HG03097 (cell line): ENCODE results near the gene GLT6D1.
"Not testable (repeated sequence)": the region's sequence is repeated elsewhere in the genome, so short reads cannot be mapped to it uniquely, and the experiment has no call there.

Experiments used
- ATAC-seq: cut with Tn5 transposase; IDR thresholded peaks from one replicate; pipeline ENCODE4 v1.9.1; 2021; ENCODE audit not compliant: unreplicated experiment, low FRiP score

The GLT6D1 gene

GRCh38 chr9:135665795-135666189 lies 26.5 kb upstream of the GLT6D1 start:
- ATAC-seq = no peak

DNA sequence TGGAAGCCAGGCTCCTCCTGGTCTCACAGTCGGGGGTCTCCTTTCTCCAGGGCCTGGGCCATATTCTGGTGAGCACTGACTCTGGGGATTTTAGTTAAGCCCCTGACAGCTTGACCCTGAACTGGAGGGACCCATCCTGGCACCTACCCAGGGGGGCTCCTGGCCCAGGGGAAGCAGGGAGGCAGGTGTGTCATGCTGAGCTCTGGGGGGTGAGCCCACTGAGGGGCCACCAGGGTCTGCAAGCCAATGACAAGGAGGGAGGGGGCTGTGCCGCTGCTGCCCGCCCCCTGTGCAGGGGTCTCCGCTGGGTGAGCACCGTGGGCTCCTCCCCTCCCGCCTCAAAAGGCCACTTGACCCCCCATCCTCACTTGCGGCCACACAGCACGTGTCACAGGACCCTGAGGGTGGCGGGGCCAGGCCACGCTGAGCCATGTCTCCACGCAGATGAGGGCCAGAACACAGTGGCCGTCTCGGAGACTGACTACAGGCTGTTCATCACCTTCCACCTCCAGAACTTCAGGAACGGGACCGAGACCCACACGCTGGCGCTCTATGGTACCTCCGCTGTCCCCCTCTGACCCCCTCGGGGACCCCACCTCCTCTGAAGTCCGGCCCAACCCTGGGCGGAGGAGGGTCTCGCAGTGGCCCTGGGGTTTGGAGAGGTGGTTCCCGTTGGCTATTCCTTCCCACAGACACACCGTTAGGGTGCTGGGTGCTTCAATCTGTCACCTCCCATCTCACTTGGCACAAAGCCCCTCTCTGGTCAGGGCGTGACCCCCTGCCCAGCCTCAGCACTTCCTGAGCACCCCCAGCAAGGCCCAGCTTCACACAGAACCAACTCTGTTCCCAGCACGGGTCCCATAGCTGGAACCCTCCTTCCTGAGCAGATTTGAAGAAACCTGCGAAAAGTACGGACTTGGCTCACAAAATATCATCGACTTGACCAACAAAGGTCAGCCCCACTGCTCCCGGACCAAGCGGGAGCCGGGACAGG lies 25.8 kb upstream of the GLT6D1 start:
- ATAC-seq = no peak

DNA sequence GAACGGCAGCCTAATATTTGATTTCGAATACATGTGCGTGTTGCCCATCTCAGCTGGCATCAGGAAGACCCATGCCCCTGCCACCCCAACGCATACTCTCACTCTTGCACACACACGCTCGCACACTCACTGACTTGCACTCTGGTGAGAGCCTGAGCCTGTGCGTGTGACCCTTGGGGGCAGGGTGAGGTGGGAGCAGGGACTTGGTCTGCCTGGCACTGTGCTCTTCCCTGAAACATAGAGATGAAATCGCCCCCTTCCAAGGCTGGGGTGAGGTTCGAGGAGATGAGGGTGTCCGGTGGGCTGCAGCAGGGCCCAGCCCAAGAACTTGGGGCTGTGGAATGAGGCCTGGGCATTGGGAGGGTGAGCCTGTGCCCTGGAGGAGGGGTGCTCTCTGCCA lies 24.9 kb upstream of the GLT6D1 start:
- no peak for ATAC-seq

DNA sequence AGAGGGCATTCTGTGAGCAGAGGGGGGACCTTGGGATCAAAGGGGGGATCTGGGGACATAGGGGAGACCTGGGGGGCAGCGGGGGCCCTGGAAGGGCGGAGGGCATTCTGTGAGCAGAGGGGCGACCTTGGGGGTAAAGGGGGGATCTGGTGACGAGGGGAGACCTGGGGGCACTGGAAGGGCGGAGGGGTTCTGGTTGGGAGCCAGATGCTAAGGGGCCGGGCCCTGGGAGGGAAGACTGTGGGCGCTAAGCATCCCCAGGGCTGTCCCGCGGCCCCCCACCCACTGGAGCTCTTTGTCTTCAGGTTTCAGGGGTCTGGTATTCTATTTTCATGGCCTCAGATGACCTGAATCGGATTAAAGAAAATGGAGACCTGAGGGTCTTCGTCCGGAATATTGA lies 24.5 kb upstream of the GLT6D1 start:
- no peak for ATAC-seq

DNA sequence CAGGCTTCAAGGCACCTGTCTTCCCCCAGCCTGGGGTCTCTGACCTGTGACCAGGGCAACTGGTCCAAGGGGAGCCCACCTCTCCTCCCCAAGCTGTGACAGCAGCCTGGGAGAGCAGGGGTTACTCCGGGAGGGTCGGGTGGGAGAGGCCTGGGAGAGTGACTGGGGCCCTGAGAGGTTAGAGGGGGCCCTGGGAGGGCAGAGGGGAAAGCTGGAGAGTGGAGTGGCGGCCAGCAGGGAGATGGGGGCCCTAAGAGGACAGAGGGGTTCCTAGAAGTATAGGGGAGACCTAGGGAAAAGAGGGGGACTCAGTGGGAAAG lies 24.1 kb upstream of the GLT6D1 start:
- no peak for ATAC-seq

DNA sequence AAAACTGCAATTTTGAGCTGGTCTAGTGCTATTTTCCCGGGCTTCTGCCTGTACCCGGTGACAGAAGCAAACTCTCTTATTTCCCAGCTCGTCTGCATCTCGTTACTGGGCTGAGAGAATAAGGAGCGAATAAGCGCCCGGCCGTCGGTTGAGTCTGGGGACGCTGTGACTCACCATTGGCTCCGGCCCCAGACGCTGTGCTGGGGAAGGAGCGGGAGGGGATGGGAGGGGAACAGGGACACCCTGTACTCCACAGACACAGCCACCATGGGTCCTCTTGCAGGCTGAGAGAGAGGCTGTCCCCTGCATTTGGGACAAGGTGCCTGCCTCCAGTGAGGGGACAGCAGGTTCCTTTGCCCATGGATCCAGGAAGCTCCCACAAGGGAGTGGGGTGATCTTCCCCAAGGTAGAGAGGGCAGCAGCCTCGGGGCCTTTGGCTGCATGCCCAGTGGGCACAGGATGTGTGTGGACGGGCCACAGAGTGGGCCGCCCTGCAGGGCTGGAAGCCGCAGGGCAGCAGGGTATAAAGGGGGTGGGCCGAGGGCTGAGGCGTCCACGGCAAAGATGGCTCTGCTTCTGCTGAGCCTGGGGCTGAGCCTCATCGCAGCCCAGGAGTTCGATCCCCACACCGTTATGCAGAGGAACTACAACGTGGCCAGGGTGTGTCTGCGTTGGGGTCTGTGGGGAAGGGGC lies 23.6 kb upstream of the GLT6D1 start, which contains the start of gene LCN9:
Gene LCN9, plus strand, starts transcription at position 552 of the 693 bp plus-strand sequence. Its CDS starts 13 bp downstream, at position 565.
- no peak for ATAC-seq

GRCh38 chr9:135661816-135662560 lies 22.6 kb upstream of the GLT6D1 start:
- no peak for ATAC-seq

DNA sequence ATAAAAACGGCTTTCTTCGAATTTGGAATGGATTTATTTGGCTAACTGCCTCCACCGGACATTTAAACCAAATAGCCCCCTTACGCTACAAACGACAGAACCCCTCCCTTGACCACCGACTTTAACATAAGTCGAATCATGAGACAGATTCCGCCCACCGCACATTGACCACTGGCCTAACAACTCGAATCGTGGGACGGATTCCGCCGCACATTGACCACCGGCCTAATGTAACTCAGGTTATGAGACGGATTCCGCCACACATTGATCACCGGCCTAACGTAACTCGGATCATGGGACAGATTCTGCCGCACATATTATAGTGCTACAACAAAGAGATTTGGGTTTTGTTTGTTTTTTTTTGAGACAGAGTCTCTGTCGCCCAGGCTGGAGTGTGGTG lies 21.1 kb upstream of the GLT6D1 start:
- ATAC-seq = no peak

DNA sequence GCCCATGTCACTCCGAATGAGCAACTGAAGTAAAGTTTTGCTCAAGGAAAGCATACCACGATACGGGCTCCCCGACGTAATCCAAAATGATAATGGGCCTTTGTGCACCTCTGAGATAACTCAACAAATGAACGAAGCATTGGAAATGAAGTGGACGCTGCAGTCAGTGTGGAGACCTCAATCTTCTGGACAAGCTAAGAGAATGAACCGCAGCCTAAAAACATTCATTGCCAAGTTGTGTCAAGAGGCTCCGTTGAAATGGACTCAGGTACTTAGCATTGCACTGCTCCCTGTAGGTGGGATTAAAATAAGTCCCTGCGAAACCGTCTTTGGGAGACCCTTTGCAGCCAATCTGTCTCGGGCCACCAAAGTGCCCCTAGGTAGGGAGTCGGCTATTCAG lies 19.9 kb upstream of the GLT6D1 start:
- no peak for ATAC-seq

- no peak for ATAC-seq
Observed at GRCh38 chr9:135657416-135657815, 18.1 kb upstream of the GLT6D1 start.

- no peak for ATAC-seq
Observed at GRCh38 chr9:135655317-135655716, 16.0 kb upstream of the GLT6D1 start.

GRCh38 chr9:135650408-135650807 lies 11.1 kb upstream of the GLT6D1 start:
- no peak for ATAC-seq

GRCh38 chr9:135649508-135649907 lies 10.2 kb upstream of the GLT6D1 start:
- ATAC-seq = no peak

GRCh38 chr9:135648494-135649410 lies 9.4 kb upstream of the GLT6D1 start:
- no peak for ATAC-seq

GRCh38 chr9:135647884-135648283 lies 8.5 kb upstream of the GLT6D1 start:
- no peak for ATAC-seq

DNA sequence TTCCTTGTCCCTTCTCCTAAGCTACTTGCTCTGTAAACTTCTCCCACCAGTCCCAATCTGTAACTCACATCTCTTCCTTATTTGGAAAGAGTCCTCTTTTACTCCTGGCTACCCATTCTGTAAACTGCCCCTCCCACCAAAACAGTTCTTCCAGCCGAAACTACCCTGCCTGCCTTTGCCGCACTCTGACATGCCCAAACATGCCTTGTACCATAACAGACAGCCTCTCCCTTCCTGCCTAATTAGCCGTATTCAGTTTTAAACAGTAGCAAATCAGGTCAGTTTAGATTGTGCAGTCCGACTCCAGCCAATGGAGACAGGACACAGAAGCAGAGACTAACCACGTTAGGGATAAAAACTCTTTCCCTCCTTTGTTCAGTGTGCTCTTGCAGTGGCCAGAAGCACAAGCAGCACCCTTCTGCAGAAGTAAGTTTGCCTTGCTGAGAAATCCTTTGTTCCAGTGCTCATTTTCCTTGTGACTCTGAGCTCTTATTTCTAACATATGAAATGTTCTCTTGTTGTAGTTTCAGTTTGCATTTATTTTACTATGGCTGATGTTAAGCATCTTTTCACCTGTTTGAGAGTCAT lies 5.4 kb upstream of the GLT6D1 start:
- ATAC-seq = no peak

GRCh38 chr9:135641745-135642144 lies 2.4 kb upstream of the GLT6D1 start:
- no peak for ATAC-seq

DNA sequence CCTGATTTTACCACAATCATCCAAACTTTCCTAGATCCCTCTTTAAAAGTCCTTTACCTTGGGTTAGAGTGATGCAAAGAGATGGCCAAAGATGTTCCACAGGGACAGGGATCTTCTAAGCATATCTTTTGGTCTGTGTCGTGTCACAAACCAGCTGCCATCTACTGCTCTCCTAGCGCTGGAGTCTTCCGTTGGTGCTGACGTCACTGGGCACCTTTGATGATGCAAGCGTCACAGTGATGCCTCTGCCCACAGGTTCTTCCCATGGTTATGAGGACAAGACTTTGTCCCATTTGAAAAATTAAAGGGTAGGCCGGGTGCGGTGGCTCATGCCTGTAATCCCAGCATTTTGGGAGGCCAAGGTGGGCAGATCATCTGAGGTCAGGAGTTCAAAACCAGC lies 1.7 kb upstream of the GLT6D1 start:
- no peak for ATAC-seq

DNA sequence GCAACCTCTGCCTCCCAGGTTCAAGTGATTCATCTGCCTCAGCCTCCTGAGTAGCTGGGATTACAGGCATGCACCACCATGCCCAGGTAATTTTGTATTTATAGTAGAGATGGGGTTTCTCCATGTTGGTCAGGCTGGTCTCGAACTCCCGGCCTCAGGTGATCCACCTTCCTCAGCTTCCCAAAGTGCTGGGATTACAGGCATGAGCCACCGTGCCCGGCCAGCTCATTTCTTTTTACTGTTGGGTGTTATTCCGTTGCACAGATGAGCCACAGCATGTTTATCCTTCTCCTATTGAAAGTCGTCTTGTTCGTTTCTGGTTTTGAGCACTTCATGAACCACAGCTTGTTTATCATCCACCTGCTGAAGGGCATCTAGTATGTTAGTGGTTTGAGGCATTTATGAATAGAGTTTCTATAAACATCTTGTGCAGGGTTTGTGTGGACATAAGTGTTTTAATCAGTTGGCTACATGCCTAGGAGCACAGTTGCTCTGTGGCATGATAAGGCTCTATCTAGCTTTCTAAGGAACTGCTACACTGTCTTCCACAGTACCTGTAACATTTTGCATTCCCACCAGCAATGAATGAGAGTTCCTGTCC lies 2.3 kb downstream of the GLT6D1 start:
- ATAC-seq = not testable (repeated sequence)
